Fibroblast of the aortic adventitia (primary cell): ENCODE data around the gene ERGIC1. TPM values are rescaled to one million over a fixed set of nuclear protein-coding genes. Genes with fewer than 3 reads are reported as not detected.
A peak's percentile ranks its signal among the peaks of the same experiment; 100 is the strongest.

Source experiments
- DNase-seq: peaks from one replicate; pipeline ENCODE4 v3.0.0-alpha.2; 2010; ENCODE audit warnings: low read depth
- H3K4me3 ChIP-seq: 2 replicates; pipeline ENCODE4 v1.5.1; 2011; ENCODE audit warnings: low read depth, mild to moderate bottlenecking, control low read depth, low read length, moderate library complexity
- total RNA-seq: library from RNA; depleted of rRNA; stranded (reverse); fragments of >200 nt; gene quantifications from 2 replicates; pipeline ENCODE4 v1.2.3, GENCODE V29; 2012; ENCODE audit warnings: low replicate concordance
- TF ChIP-seq, protein P1 (sequence below): IDR thresholded peaks from 2 replicates; pipeline ENCODE4 v1.5.1; 2011; ENCODE audit warnings: mild to moderate bottlenecking, low read length, control low read depth, inconsistent platforms; ENCODE audit not compliant: insufficient read depth

ERGIC1 gene
- total RNA-seq, 1 donor = 193 TPM

GRCh38 chr5:172903790-172904189 is 69.7 kb downstream of the ERGIC1 start:
- DNase-seq = peak; percentile 93
- no peak overlapping the region for H3K4me3 ChIP-seq
- TF ChIP-seq, protein P1, sequence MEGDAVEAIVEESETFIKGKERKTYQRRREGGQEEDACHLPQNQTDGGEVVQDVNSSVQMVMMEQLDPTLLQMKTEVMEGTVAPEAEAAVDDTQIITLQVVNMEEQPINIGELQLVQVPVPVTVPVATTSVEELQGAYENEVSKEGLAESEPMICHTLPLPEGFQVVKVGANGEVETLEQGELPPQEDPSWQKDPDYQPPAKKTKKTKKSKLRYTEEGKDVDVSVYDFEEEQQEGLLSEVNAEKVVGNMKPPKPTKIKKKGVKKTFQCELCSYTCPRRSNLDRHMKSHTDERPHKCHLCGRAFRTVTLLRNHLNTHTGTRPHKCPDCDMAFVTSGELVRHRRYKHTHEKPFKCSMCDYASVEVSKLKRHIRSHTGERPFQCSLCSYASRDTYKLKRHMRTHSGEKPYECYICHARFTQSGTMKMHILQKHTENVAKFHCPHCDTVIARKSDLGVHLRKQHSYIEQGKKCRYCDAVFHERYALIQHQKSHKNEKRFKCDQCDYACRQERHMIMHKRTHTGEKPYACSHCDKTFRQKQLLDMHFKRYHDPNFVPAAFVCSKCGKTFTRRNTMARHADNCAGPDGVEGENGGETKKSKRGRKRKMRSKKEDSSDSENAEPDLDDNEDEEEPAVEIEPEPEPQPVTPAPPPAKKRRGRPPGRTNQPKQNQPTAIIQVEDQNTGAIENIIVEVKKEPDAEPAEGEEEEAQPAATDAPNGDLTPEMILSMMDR = no peak

- H3K4me3 ChIP-seq = no peak overlapping the region
- no peak for DNase-seq
- TF ChIP-seq, protein P1 = no peak
These were observed 70.2 kb downstream of the ERGIC1 start for GRCh38 chr5:172904312-172904642.

GRCh38 chr5:172904643-172905345 is 70.7 kb downstream of the ERGIC1 start:
- H3K4me3 ChIP-seq = no peak overlapping the region
- peak; percentile 80 for DNase-seq
- TF ChIP-seq, protein P1 = no peak

DNA sequence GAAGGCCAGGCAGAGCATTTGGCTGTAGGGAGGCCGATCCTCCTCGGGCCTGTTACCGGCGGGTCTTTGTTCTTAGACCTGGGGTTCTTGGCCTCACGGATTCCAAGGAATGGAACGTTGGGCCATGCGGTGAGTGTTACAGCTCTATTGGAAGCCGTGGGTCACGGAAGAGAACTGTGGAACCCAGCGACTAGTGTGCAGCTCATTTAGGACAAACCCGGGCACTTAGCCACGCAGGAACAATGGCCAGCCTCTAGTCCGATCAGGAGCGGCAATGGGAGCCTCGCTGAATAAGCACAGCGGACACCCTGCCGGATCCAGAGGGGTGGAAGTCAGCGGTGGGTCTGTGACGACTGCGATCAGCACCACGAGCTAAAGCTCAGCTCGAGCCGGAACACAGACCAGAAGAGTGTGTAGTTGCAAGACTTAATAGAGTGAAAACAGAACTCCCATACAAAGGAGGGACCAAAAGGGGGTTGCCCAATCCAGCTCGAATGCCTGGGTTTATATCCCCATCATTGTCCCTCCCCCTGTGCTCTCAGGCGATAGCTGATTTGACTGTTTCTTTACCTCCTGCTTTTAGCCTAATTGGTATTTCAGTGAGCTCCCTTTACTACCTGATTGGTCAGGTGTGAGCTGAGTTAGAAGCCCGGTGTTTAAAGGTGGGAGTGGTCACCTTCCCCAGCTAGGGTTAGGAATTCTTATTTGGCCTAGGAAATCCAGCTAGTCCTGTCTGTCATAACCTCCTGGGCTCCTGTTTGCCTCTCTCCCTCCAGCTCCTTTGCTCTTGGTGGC is 71.5 kb downstream of the ERGIC1 start:
- TF ChIP-seq, protein P1 = no peak
- H3K4me3 ChIP-seq = no peak overlapping the region
- DNase-seq = no peak

- peak; percentile 83 for DNase-seq
- no peak overlapping the region for H3K4me3 ChIP-seq
- TF ChIP-seq, protein P1 = no peak
These were observed 72.4 kb downstream of the ERGIC1 start for GRCh38 chr5:172906436-172906835.

GRCh38 chr5:172906888-172907287 is 72.8 kb downstream of the ERGIC1 start:
- no peak overlapping the region for H3K4me3 ChIP-seq
- TF ChIP-seq, protein P1 = no peak
- no peak for DNase-seq

DNA sequence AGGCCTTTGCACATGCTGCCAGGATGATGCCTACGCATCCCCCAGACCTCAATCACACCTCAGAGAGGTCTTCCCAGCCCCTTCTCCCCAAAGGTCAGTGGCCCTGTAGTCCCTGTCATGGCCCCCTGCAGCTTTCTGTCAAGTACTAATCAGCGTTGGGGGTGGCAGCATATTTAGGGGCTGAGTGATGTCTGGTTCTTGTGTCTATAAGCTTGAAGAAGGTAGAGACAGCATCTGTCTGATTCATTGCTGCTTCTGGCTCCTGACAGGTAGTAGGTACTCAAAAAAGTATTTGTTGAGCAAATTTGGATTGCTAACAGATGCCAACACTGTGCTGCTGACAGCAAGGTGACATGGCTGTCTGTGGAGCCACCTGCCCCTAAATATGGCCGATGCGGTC is 73.6 kb downstream of the ERGIC1 start:
- no peak for DNase-seq
- no peak overlapping the region for H3K4me3 ChIP-seq
- TF ChIP-seq, protein P1 = no peak
